Stimulated activated CD8-positive, alpha-beta memory T cell treated with anti-CD3 and anti-CD28 coated beads, Interleukin-12 subunit alpha, Interleukin-12 subunit beta, amount 100 ng/mL, for 1 hour (primary cell): ENCODE results near the gene ANO7.
"Not testable (repeated sequence)": the region's sequence is repeated elsewhere in the genome, so short reads cannot be mapped to it uniquely, and the experiment has no call there.

Experiments
- DNase-seq: peaks from one replicate; pipeline ENCODE4 v3.0.0-alpha.2; 2020; ENCODE audit warnings: low read depth

The ANO7 gene

GRCh38 chr2:241190291-241190981, 2.0 kb downstream of the ANO7 start:
- no peak for DNase-seq

DNA sequence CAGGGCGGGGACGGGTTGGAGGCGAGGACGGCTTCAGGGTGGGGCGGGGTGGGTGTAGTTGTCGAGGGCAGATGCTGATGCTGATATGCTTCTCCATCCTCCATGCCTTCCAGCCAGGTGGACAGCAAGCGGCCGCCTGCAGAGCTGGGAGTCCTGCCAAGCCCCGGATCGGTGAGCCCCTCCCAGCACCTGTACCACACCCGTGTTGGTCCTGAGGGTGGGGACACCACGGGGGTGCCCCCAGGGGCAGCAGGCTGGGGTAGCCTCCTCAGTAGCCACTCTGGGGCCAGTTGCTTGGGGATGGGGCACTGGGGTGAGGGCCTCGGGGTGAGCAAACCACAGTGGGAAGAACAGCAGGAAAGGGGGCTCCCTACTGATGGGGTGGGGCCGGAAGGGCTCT, 2.6 kb downstream of the ANO7 start:
- DNase-seq = no peak

DNA sequence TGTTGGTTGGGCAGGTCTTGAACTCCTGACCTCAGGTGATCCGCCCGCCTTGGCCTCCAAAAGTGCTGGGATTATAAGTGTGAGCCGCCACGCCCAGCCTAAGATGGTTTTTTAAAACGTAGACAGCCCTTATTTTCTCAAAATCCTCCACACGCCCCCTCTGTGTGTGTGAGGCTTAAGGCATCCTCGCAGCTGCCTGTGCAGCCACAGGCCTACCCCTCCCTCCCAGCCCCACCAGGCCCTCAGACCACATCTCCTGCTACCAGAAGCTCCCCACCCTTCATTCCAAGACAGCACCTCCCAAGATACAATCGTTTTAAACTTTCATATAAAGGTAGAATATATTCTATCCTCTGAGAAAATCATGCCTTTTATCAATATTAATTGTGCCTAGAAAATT, 4.8 kb downstream of the ANO7 start:
- DNase-seq = no peak

DNA sequence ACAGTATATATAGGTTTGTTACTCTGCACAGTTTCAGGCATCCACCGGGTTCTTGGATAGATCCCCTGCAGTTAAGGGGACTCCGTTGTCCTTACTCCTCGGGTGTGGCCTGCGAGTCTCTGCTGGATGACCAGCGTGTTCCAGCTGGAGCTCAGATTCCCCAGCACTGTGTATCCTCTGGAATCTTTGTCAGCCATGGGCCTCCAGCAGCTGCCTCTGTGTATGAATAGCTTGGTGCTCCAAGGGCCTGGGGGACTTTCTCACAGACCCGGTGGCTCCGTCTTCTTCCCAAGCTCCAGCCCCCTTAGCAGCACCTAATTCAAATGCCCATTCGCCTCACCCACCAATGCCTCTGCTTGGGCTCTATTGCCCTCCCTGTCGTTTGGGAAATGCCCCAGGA, 6.3 kb downstream of the ANO7 start:
- DNase-seq = no peak

- no peak for DNase-seq
Measured at GRCh38 chr2:241195506-241196130, 7.1 kb downstream of the ANO7 start.

DNA sequence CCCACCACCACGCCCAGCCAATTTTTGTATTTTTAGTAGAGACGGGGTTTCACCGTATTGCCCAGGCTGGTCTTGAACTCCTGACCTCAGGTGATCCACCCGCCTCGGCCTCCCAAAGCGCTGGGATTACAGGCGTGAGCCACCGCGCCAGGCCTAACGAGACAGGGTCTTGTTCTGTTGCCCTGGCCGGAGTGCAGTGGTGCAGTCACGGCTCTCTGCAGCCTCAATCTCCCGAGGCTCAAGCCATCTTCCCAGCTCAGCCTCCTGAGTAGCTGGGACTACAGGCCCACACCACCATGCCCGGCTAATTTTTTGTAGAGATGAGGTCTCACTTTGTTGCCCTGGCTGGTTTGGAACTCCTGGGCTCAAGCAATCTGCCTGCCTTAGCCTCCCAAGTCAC, 8.8 kb downstream of the ANO7 start:
- not testable (repeated sequence) for DNase-seq

DNA sequence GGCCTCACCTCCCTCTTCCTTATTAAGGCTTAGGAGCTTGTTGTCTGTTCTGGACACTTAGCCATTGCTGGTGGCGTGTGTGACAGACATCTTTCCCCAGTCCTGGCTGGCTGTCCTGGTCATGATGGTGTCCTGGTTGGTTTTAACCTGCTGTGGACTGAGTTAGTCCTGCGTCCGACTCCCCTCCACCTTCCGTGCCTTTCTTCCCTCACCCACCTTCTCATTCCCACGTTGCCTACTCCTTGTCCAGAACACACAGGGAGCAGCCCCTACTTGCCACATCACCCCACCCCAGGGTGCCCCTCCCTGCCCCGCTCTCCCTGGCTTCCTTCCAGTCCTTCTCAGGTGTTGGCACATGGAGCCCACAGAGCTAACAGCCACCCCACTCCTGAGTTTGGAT, 9.5 kb downstream of the ANO7 start:
- no peak for DNase-seq

DNA sequence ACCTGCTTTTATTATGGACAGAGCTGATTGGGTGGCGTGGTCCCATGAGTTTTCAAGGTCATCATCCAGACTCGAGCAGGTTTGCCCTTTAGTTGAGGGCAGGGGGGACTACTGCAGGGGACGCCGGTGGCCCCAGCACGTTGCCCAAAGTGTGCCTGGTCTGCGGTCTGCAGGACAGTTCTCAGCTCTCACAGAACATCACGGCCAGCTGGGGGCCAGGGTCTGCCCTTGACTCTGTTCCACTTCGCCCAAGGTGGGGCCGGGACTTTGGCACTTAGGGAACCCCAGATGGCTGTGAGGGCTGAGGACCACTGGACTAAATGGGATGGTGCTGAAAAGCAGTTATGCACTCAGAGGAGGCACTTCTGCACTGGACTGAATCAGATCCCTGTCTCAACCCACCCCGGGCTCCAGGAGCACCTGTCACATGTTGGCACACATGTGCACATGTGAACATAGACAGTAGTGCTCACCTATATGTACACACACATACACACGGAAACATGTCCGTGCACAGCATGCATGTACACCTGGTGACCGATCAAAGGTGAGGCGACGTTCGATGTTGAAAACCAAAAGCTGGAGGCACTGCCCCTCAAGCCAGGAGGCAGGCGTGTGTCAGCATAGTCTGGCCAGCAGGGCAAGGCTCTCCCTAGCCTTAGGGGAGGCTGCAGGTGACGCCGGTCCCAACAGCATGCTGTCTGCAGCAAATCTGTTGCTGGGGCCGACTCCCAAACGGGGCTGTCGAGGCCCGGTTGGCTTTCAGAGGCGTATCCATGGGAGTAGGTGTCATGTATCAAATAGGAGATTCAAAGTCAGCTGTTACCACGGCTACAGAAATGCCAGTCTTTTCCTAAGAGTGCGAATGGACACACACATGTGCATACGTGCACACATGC, 10.2 kb downstream of the ANO7 start:
- DNase-seq = no peak

DNA sequence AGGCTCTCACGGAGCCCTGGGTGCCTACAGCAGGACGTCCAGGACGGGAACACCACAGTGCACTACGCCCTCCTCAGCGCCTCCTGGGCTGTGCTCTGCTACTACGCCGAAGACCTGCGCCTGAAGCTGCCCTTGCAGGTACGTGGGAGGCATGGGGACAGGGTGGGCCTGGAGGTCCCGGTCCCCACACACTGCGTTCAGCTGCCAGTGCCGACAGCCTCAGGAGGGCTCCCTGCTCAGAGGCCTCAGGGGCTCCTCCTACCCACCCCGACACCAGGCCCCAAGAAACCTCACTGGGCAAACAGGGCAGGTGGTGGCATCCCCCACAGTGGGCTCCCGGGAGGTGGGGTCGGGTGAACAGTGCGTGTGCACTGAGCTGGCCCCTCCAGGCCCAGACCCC, 10.8 kb downstream of the ANO7 start:
- no peak for DNase-seq

DNA sequence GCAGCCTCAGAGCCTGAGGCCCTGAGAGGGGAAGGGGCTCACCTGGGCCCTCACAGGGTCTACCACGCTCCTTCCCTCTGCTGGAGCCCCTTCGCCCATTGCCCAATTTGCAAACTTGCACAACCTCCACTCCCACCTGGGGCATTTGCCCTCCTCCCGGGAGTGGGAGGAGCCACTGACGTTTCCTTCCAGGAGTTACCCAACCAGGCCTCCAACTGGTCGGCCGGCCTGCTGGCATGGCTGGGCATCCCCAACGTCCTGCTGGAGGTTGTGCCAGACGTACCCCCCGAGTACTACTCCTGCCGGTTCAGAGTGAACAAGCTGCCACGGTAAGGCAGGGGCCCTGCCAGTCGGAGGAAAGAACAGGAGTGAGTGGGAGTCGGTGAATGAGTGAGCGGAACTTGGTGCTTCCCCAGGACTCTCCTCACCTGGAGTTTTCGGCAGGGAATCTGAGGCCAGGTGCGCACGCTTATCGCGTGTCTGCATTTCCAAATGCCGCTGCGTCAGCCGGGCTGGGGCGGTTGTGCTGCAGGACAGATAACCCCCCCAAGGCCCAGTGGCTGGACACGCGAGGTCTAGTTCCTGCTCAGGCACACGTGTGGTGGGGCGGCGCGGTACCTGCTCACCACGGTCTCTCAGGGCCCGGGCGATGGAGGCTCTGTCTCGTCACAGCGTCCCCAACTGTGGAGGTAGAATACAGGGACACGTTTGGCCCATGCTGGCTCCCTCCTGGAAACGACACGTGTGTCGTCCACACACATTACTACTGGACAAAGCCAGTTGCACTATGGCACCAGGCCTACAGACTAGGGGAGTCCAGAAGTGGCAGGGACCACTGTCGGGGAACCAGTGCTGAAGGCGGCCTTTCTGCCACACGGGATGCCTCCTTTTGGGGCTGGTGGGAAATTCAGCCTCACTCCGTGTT, 11.7 kb downstream of the ANO7 start:
- DNase-seq = no peak

DNA sequence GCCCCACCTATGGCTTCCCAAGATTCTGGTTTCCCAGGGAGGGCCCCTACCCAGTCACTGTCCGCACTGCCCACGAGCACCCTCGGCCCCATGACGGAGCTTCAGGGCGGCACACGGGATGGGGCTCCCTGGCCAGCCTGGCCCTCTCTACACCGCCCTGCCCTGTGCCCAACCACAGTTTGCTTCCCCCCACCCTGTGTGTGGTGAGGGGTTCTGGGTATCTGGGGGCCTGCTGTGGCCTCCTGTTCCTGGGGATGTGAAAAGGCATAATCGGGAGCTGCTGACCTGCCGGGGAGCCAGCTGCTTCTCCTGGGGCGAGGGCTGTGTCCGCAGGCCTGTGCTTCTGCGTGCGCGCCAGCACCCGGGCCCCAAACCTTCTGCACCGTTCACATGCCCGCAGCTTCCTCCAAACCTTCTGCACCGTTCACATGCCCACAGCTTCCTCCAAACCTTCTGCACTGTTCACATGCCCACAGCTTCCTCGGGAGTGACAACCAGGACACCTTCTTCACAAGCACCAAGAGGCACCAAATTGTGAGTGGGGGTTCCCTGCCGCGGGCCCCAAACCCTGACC, 12.4 kb downstream of the ANO7 start:
- DNase-seq = no peak

- no peak for DNase-seq
Measured at GRCh38 chr2:241201445-241202267, 13.2 kb downstream of the ANO7 start.

DNA sequence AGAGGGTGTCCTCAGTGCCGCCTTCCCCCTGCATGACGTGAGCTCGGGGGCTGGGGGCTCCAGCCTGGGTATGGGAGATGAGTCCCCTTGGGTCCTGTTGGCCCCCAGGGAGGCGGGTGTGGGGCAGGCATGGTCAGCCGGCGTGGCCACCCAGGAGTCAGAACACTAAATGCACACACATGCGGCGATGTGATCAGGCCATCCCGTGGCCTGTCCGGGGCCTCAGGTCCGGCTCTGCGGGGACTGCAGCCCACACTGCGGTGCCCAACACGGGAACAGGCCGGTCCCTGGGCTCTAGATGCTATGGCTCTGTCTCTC, 13.8 kb downstream of the ANO7 start:
- no peak for DNase-seq

DNA sequence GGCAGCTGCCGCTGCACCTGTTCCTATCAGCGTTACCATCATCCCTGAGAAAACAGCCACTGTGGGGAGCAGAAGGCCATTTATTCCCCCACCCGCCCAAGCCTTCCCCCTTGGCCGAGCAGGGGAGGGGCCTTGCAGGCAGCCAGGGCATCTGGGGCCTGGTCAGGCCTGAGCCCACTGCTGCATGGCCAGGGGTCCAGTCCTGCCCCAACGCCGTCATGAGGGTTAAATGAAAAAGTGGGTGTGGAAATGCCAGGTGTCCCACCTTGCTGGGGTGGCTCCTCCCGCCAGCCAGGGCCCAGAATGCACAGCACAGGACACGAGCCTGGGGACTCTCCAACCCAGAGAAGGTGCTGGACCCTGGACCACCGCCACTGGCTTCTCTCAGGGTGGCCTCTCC, 14.2 kb downstream of the ANO7 start:
- DNase-seq = no peak

DNA sequence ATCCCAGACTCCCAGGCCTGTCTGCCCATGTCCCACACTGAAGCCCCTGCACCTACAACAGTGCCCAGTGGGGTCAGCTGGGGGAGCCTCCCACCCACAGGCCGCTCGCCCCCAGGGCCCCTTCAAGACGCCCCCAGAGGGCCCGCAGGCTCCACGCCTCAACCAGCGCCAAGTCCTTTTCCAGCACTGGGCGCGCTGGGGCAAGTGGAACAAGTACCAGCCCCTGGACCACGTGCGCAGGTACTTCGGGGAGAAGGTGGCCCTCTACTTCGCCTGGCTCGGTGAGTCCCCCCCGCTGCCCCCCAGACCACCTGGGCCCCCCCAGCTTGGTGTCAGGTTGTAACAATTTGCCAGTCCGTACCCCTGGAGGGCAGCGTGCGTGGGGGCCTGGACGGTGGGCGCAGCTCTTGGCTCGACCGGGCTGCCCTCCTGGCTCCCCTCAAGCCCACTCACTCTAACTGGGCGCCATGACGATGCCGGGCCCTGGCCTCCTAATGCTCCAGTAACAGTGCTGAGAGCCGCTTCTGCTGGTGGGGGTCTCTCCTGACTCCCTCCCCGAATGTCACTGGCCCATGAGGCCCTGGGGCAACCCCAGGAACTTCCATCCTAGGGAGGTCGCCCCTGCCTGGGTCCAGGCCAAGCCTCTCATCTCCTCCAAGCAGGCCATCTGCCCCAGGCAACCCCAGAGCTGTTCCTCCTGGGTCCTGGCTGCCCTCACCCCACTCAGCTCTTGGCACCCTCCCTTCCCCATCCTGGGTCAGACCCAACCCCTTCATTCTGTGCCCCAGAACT, 14.9 kb downstream of the ANO7 start:
- no peak for DNase-seq

GRCh38 chr2:241204010-241204384, 15.5 kb downstream of the ANO7 start:
- DNase-seq = no peak

- DNase-seq = no peak
Measured at GRCh38 chr2:241204490-241204889, 16.0 kb downstream of the ANO7 start.

DNA sequence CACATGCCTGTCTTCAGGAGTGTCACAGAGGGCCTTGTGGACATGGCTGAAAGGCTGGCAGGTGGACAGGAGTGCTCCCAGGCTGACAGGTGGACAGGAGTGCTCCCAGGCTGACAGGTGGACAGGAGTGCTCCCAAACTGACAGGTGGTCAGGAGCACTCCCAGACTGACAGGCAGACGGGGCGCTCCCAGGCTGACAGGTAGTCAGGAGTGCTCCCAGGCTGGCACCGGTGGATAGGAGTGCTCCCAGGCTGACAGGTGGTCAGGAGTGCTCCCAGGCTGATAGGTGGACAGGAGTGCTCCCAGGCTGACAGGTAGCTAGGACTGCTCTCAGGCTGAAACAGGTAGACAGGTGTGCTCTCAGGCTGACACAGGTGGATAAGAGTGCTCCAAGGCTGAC, 16.6 kb downstream of the ANO7 start:
- DNase-seq = no peak

- DNase-seq = no peak
Measured at GRCh38 chr2:241207151-241207550, 18.7 kb downstream of the ANO7 start.

DNA sequence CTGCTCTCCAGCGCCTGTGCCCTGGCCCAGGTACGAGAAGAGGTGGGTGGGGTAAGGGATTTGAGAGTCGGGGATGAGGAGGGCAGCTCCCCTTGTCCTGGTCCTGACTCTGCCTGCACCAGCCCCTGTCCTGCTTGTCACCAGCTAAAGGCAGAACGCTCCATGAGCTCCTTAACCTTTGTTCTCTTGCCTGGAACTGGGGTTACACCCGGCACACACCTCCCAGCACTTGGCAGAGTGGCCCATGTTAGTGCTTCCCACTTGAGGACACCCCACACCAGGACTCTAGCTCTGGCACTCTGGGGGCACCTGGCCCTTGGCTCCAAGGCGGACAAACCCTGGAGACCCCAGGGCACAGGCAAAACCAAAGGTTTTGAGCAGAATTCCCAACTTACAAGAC, 19.2 kb downstream of the ANO7 start:
- DNase-seq = no peak
